MM.1S (cell line): ENCODE measurements around the gene TRIM15.

ENCODE experiments used
- DNase-seq: peaks from one replicate; pipeline ENCODE4 v3.0.0-alpha.2; 2015
- H2AFZ ChIP-seq: fragments of 300-600 bp; sonication (generic); 2 replicates; pipeline ENCODE4 v1.6.0; 2016; ENCODE audit warnings: antibody characterized with exemption, low read length
- H3F3A ChIP-seq: fragments of 300-600 bp; sonication (generic); 2 replicates; pipeline ENCODE4 v1.6.1; 2016; ENCODE audit warnings: mild to moderate bottlenecking, antibody characterized with exemption, low read length, moderate library complexity, mixed read lengths; ENCODE audit not compliant: insufficient read depth
- H3K27ac ChIP-seq: fragments of 300-600 bp; sonication (generic); 2 replicates; pipeline ENCODE4 v1.5.1; 2016; ENCODE audit warnings: mild to moderate bottlenecking, low read length
- H3K27me3 ChIP-seq: fragments of 300-600 bp; sonication (generic); replicated peaks from 2 replicates; pipeline ENCODE4 v1.6.0; 2016; ENCODE audit warnings: low read length; ENCODE audit not compliant: insufficient read depth
- H3K36me3 ChIP-seq: fragments of 300-600 bp; sonication (generic); replicated peaks from 2 replicates; pipeline ENCODE4 v1.6.1; 2016; ENCODE audit warnings: mild to moderate bottlenecking, low read length, mixed read lengths; ENCODE audit not compliant: insufficient read depth
- H3K4me1 ChIP-seq: fragments of 300-600 bp; sonication (generic); 2 replicates; pipeline ENCODE4 v1.6.1; 2016; ENCODE audit warnings: low read length, mixed read lengths
- H3K4me2 ChIP-seq: fragments of 300-600 bp; sonication (generic); 2 replicates; pipeline ENCODE4 v1.6.0; 2016; ENCODE audit warnings: low read depth, low read length
- H3K4me3 ChIP-seq: fragments of 300-600 bp; sonication (generic); 2 replicates; pipeline ENCODE4 v1.5.1; 2016; ENCODE audit warnings: low read length, mixed read lengths
- H3K79me2 ChIP-seq: fragments of 300-600 bp; sonication (generic); 2 replicates; pipeline ENCODE4 v1.6.1; 2016; ENCODE audit warnings: mixed run types, low read length, mixed read lengths
- H3K9ac ChIP-seq: fragments of 300-600 bp; sonication (generic); 2 replicates; pipeline ENCODE4 v1.6.1; 2016; ENCODE audit warnings: low read length, mixed read lengths
- H3K9me2 ChIP-seq: fragments of 300-600 bp; sonication (generic); replicated peaks from 2 replicates; pipeline ENCODE4 v1.6.1; 2016; ENCODE audit warnings: mild to moderate bottlenecking, low read length, mixed read lengths; ENCODE audit not compliant: insufficient read depth
- H3K9me3 ChIP-seq: fragments of 300-600 bp; sonication (generic); replicated peaks from 2 replicates; pipeline ENCODE4 v1.6.1; 2016; ENCODE audit warnings: mild to moderate bottlenecking, low read length, mixed read lengths; ENCODE audit not compliant: insufficient read depth
- H4K20me1 ChIP-seq: fragments of 300-600 bp; sonication (generic); 2 replicates; pipeline ENCODE4 v1.6.1; 2016; ENCODE audit warnings: mild to moderate bottlenecking, low read length, moderate library complexity, mixed read lengths; ENCODE audit not compliant: insufficient read depth
- EZH2 ChIP-seq: fragments of 300-600 bp; sonication (generic); optimal IDR thresholded peaks from 2 replicates; pipeline ENCODE3; 2017; ENCODE audit warnings: low read depth, mild to moderate bottlenecking, antibody characterized with exemption, low read length, mixed read lengths
- EZH2phosphoT487 ChIP-seq: fragments of 300-600 bp; sonication (generic); IDR thresholded peaks from 2 replicates; pipeline ENCODE4 v1.6.1; 2018; ENCODE audit warnings: antibody characterized with exemption, low read length
- TF ChIP-seq, protein P1 (sequence below): fragments of 300-600 bp; sonication (generic); IDR thresholded peaks from 2 replicates; pipeline ENCODE4 v1.5.1; 2016; ENCODE audit warnings: antibody characterized with exemption, low read length, mixed read lengths

TRIM15 gene

DNA sequence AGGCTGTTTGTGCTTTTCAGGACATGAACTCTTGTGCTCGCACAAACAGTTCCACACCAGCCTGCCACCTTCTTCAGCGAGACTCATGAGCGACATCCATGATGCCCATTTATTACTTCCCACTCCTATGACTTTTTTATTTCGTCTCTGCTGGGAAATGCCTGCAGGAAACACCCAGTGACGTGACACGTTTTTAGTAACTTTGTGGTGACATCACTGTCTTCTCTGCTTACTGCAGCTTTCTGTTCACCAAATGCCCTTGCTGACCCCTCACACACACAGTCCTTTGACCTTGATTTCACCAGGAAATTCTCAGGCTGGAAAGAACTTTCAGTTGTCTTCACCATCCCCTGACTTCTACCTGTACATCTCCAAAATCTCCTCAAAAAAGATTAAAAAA lies 18.5 kb upstream of the TRIM15 start:
- Histone ChIP-seq H3K4me1 (no peaks in the 10 kb centered on the region), H3K9me2 (no peaks in the 10 kb centered on the region), H2AFZ (no peak overlapping the region), H4K20me1 (no peaks in the 10 kb centered on the region), H3K4me2 (no peak overlapping the region), H3K36me3 (no peaks in the 10 kb centered on the region), H3K27ac (no peak overlapping the region), H3F3A (no peaks in the 10 kb centered on the region), H3K9ac (no peak overlapping the region), H3K27me3 (peaks cover 11% of the 10 kb centered on the region; the same call in 1 of the 2 replicates), H3K79me2 (no peaks in the 10 kb centered on the region), H3K4me3 (no peak overlapping the region), H3K9me3 (no peaks in the 10 kb centered on the region)
- TF ChIP-seq EZH2 (no peak), EZH2phosphoT487 (no peak)
- TF ChIP-seq, protein P1, sequence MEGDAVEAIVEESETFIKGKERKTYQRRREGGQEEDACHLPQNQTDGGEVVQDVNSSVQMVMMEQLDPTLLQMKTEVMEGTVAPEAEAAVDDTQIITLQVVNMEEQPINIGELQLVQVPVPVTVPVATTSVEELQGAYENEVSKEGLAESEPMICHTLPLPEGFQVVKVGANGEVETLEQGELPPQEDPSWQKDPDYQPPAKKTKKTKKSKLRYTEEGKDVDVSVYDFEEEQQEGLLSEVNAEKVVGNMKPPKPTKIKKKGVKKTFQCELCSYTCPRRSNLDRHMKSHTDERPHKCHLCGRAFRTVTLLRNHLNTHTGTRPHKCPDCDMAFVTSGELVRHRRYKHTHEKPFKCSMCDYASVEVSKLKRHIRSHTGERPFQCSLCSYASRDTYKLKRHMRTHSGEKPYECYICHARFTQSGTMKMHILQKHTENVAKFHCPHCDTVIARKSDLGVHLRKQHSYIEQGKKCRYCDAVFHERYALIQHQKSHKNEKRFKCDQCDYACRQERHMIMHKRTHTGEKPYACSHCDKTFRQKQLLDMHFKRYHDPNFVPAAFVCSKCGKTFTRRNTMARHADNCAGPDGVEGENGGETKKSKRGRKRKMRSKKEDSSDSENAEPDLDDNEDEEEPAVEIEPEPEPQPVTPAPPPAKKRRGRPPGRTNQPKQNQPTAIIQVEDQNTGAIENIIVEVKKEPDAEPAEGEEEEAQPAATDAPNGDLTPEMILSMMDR: no peak
- no peak for DNase-seq

DNA sequence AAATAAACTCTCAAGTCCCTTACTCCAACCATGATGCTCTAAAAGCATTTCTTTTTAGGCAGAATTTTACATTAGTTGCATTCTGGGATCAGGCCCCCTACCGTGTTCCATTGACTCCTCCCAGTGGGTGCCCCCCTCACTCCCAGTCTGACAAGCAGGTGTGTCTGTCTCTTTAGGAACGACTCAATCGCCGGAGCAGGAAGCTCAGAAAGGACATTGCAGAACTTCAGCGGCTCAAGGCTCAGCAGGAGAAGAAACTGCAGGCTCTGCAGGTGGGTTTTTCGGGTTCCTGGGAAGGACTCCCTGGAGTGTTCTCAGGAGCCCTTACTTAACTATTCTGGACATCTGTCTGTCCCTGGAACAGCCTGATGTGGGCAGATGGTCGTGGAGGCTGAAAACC lies 17.5 kb upstream of the TRIM15 start:
- no peaks in the 10 kb centered on the region for H3K9me2 ChIP-seq
- peaks cover 11% of the 10 kb centered on the region; the same call in 1 of the 2 replicates for H3K27me3 ChIP-seq
- H3K36me3 ChIP-seq: no peaks in the 10 kb centered on the region
- H3K27ac ChIP-seq: no peak overlapping the region
- H4K20me1 ChIP-seq: no peaks in the 10 kb centered on the region
- no peaks in the 10 kb centered on the region for H3F3A ChIP-seq
- DNase-seq: no peak
- H3K4me2 ChIP-seq: no peak overlapping the region
- H3K9ac ChIP-seq: no peak overlapping the region
- no peak for TF ChIP-seq EZH2phosphoT487
- TF ChIP-seq EZH2: no peak
- TF ChIP-seq, protein P1: no peak
- no peaks in the 10 kb centered on the region for H3K79me2 ChIP-seq
- H3K9me3 ChIP-seq: no peaks in the 10 kb centered on the region
- H3K4me3 ChIP-seq: no peak overlapping the region
- H3K4me1 ChIP-seq: no peaks in the 10 kb centered on the region
- H2AFZ ChIP-seq: no peak overlapping the region

GRCh38 chr6:30147096-30147495 lies 16.2 kb upstream of the TRIM15 start:
- H3K9me2 ChIP-seq: no peaks in the 10 kb centered on the region
- DNase-seq: no peak
- no peaks in the 10 kb centered on the region for H3K4me1 ChIP-seq
- no peak overlapping the region for H3K4me2 ChIP-seq
- H3K4me3 ChIP-seq: no peak overlapping the region
- no peaks in the 10 kb centered on the region for H3K79me2 ChIP-seq
- TF ChIP-seq EZH2 (no peak), EZH2phosphoT487 (no peak)
- TF ChIP-seq, protein P1: no peak
- H3K9me3 ChIP-seq: no peaks in the 10 kb centered on the region
- no peak overlapping the region for H2AFZ ChIP-seq
- H3K27ac ChIP-seq: no peak overlapping the region
- no peak overlapping the region for H3K9ac ChIP-seq
- no peaks in the 10 kb centered on the region for H3F3A ChIP-seq
- H3K36me3 ChIP-seq: no peaks in the 10 kb centered on the region
- peaks cover 9% of the 10 kb centered on the region; the same call in 1 of the 2 replicates for H3K27me3 ChIP-seq
- no peaks in the 10 kb centered on the region for H4K20me1 ChIP-seq
